Forelimb muscle (tissue), 1 donor: ENCODE data around the gene RINT1. TPM values are rescaled to one million over a fixed set of nuclear protein-coding genes. Genes with fewer than 3 reads are reported as not detected.
"Not testable (repeated sequence)": the region's sequence is repeated elsewhere in the genome, so short reads cannot be mapped to it uniquely, and the experiment has no call there.

ENCODE experiments used
- DNase-seq: peaks from one replicate; pipeline ENCODE4 v3.0.0-alpha.2; 2013; ENCODE audit warnings: low read depth
- polyA plus RNA-seq: library from polyadenylated mRNA; unstranded; fragments of 120-200 nt; gene quantifications from one replicate; pipeline ENCODE4 v1.2.1, GENCODE V29; 2013; ENCODE audit not compliant: insufficient read length

Gene RINT1
- polyA plus RNA-seq, 1 donor = 21.3 TPM

DNA sequence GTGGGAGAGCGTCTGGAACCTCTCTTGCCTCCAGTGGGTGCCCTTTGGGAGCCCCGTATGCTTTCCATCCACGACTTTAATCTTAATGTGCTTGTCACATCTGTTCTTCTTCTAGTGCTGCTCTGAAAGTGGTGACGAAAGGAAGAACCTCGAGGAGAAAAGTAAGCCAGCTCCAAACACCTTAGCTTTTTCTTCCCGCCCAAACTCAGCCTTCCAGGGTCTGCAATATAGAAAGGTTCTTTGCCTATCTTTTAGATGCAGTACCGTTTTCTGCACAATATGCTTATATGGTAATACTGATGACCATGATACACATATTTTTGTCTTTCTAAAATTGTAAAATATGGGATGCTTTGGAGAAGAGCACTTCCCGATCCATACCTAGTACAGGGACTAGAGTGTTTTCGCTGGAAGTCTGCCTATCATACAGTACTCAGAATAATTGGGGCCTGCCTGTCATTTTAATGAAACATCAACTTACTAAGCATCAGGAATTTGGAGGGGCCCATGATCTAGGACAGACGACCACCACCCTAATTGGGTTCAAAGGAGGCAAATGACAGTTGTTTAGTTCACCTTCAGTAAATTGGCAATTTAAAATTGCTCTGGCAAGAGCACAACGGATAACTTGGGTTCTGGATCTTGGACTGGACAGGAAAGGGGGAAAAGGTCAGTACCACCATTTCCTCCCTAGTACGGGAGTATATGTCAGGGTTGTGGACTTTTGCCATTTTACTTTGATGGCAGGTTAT, 884 bp downstream of the RINT1 start:
- no peak for DNase-seq

DNA sequence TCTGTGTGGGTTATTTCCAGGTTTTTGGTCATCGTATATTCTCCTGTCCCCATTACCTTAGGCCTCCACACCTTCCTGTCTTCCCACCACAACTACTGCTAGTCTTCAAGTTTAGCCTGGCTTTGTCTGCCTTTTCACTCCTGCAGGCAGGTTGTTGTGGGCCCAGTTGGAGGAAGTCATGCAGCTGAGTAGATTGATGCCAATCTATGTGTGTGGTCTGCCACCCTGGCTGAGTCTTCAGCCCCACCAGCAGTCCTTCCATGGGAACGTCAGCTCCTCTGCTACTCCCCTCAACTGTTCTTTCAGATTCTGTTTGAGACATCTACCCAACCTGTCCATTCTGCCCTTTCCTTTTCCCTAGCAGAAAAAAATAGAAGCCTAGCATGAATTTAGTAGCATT, 6.3 kb downstream of the RINT1 start:
- no peak for DNase-seq

DNA sequence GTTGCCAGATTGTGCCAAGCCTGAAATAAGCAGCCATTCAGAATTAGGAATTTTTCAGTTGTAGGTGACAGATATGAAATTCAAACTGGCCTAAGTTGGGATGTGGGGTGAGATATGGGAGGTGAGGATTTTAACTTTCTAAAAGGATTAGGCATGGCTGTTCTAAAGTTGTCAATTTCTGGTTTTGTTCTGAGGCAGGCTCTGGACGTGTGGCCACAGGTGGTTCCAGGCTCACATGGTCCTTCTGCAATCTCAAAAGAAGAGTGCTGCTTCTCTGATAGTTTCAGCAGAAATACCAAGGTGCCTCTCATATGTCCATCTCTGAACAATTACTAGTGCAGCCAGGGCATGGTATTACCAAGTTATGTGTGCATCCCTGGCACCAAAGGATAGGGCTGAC, 27.9 kb downstream of the RINT1 start:
- no peak for DNase-seq

DNA sequence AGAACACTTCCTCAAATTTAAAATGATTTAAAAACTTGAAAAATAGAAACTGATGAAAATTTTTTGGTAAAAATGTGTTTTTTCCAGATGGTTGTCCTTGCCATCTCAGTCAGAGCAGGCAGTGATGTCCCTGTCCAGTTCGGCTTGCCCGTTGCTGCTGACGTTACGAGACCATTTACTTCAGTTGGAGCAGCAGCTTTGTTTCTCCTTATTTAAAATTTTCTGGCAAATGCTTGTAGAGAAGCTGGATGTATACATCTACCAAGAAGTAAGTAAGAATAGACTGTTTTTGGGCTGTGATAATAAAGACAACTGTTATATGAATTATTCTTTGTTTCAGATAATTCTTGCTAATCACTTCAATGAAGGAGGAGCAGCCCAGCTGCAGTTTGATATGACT, 33.2 kb downstream of the RINT1 start:
- no peak for DNase-seq

DNA sequence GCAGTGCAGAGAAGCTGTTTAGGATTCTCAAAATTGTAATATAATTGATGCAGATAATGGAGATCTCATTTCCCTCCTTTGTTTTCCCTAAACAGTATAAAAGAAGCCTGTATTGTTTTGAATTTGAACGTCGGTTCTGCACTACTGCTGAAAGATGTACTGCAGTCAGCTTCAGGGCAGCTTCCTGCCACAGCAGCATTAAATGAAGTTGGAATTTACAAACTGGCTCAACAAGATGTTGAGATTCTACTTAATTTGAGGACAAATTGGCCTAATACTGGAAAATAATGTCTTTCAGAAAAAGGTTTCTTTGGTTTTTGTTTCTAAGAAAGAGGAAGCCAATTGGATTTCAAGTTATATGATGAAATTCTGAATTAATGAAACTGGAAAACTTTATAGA, 35.0 kb downstream of the RINT1 start:
- DNase-seq = no peak

DNA sequence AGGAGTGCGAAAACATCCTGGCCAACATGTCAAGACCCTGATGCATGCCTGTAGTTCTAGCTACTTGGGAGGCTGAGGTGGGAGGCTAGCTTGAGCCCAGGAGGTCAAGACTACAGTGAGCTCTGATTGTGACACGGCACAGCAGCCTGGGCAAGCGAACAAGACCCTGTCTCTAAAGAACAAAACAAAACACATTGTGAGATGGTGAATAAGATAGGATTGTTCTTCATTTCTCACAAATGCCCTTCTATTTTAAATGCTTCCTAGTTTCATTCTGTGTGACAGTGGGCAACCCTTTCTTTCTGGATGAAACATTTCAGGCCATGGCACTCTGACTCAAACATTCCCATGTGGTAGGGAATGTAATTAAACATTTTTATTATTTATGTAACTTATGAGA, 35.8 kb downstream of the RINT1 start:
- DNase-seq = no peak

DNA sequence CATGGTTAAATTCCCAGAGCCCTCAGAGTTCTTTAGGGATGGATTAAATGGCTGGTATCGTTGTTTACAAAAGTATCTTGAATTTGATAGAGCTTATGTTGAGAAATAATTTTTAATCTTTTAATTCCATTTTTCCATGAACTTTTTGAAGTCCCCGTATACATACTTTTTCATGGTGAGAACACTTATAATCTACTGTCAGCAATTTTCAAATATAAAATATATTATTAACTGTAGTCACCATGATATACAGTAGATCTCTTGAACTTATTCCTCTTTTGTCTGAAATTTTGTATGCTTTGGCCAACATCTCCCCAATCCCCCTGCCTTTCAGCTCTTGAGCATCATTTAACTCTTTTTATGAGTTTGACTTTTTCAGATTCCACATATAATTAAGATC, 39.9 kb downstream of the RINT1 start:
- DNase-seq = no peak

DNA sequence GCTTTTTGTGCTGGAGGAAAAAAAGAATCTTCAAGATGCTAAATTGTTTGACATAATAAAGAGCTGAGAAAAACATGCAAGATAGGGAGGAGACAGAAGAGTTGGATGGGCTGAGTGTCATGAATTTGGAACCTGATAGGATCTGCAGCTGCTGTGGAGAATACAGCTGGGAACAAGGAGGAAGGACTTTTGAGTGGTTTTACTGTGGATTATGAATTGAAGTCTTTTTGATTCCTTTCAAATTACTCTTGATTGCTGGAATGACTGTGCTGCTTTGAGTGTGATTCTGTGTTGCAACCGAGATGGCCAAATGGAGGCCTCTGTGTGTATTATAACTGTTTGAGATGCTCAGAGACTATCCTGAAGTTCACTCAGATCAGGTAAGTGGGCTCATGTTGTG, 45.2 kb downstream of the RINT1 start:
- no peak for DNase-seq

DNA sequence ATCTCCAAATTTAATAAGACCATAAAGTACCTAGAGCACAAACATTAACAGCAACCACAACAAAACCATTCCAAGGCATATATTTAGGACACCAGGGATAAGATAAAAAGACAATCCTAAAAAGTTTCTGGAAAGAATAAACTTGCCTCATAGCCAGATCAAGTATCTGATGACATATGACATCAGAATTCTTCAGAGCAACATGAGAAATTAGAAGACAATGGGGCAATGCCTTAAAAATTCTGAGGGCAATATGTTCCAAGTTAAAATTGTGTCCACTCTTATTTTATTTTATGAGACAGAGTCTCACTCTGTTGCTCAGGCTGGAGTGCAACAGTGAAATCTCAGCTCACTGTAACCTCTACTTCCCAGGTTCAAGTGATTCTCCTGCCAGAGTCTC, 46.5 kb downstream of the RINT1 start:
- DNase-seq = no peak

DNA sequence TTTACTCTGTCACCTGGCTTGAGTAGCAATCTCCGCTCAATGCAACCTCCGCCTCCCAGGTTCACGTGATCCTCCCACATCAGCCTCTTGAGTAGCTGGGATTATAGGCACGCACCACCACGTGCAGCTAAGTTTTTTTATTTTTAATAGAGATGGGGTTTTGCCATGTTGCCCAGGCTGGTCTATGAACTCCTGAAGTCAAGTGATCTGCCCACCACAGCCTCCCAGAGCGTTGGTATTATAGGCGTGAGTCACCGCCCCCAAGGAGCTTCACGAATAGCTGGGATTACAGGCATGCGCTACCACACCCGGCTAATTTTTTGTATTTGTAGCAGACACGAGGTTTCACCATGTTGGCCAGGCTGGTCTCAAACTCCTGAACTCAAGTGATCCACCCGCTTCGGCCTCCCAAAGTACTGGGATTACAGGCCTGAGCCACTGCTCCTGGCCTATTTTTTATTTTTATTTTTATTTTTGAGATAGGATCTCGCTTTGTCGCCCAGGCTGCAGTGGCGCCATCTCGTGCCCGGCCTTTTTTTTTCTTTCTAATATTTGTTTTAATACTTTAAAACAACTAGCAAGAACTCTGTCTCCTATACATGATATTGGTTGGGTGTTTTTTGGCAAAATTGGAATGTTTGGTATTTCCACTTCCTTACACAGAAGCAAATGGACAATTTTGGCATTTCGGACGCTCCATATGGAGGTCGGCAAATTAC, 48.2 kb downstream of the RINT1 start:
- DNase-seq = no peak

DNA sequence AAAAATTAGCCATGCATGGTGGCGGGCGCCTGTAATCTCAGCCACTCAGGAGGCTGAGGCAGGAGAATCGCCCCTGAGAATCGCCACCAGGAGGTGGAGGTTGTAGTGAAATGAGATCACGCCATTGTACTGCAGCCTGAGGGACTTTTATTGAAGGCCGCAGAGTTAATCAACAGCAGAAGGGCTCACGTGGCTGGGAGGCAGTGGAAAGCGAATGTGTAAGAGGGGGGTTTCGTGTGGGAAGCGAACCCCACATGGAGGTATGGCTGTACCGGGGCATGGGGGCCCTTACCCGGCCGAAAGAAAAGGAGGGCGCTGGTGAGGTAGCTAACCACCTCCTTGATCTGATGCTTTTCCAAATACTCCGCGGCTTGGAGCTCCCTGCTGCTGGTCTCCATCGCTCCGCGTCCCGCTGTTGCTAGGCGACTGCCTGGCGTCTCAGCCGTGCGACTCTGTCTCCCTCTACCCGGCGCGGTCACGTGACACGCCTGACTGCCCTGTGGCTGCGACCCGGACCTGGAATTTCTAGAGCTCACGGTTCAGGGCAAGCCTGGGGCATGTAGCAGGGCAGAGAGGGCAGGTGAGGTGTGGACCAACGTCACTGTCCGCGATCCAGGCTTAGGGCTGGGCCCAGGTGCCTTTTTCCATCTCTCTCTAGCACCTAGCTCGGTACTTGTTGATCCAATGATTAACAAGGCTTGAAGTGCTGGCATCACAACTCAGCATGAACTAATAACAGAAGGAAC, 49.2 kb downstream of the RINT1 start, which contains the start of gene EFCAB10:
TSS of gene EFCAB10 (minus strand) at position 428 of the 746 bp plus-strand sequence. CDS start at position 398, 30 bp downstream.
- DNase-seq = no peak

DNA sequence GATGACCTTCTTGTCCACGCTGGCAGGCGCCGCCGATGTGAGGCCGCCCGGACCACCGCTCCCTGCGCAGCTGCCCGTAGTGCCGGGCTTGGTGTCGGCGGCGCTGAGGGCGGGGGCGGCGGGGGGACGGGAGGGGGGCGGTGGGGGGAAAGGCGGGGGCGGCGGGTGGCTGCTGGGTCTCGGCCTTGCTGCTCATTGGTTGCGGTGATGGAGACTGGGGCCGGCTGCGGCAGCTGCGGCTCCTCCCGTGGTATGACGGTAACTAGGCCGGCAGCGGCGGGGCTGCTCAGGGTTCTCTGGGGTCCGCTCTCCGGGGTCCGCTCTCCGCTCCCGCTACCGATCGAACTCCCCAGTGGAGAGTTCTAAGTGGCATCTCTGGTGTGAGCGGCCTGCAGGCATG, 51.1 kb downstream of the RINT1 start:
- DNase-seq = no peak

DNA sequence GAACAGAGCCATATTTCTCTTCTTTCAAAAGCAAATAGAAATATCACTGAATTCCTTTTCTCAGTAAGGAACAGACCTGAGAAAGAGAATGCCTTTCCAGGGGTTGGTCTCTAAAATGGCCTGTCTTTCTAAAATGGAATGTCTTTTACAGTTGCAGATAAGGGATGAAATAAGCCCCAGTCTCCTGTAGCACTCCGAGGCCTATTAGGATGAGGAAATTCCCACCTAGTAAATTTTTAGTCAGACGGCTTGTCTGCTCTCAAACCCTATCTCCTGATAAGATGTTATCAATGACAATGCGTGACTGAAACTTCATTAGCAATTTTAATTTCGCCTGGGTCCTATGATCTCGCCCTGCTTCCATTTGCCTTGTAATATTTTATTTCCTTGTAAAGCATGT, 52.2 kb downstream of the RINT1 start:
- DNase-seq = no peak

DNA sequence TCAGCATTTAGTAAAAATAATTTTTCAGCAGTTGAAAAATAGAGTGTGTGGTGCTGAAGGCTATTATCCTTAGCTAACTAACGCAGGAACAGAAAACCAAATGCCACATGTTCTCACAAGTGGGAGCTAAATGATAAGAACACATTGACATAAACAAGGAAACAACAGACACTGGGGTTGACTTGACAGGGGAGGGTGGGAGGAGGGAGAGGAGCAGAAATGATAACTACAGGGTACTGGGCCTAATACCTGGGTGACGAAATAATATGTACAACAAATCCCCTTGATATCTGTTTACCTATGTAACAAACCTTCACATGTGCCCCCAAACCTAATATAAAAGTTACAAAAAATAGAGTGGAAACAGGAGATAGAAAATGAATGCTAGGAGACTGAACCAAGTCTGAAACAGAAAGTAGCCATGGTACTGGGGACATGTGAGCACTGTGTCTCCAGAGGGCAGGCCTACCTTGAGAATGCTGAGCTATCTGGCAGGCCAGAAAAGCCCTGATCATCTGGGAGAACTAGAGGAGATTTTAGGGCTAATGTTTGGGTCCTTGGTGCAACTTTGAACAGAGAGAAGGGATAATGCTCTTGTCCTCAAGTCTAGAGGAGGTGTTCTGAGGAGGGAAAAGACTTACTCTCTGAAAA, 54.0 kb downstream of the RINT1 start:
- DNase-seq = no peak

DNA sequence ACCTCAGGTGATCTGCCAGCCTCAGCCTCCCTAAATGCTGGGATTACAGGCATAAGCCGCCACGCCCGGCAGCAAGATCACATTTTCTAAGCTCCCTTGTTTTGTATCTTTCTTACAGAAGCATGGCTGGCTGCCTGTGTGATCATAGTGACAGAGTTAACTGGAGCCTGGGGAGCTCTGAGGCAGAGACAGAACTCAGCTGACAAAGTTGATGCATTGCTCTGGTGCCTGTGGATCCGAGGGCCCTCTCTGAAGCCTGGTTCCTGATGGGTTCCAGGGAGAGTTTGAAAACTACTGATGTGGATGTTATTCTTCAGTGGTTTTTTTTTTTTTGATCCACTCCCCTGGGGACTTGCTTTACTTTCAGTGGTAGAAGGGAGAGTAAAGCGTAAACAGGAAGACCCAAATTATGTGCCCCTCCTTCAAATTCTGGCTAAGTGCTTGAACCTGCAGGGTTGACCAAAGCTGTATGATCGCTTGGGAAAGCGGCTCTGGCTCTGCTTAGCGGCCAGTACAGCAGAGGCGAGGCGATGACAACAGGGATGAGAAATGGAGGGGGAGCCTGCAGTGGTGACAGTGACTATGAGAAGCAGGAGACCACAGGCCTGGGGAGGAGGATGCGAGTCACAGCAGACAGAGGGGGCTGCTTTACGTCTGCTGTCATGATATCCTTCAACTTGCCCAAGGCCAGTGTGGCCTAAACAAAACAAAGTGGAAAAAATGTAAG, 56.1 kb downstream of the RINT1 start:
- DNase-seq = no peak

DNA sequence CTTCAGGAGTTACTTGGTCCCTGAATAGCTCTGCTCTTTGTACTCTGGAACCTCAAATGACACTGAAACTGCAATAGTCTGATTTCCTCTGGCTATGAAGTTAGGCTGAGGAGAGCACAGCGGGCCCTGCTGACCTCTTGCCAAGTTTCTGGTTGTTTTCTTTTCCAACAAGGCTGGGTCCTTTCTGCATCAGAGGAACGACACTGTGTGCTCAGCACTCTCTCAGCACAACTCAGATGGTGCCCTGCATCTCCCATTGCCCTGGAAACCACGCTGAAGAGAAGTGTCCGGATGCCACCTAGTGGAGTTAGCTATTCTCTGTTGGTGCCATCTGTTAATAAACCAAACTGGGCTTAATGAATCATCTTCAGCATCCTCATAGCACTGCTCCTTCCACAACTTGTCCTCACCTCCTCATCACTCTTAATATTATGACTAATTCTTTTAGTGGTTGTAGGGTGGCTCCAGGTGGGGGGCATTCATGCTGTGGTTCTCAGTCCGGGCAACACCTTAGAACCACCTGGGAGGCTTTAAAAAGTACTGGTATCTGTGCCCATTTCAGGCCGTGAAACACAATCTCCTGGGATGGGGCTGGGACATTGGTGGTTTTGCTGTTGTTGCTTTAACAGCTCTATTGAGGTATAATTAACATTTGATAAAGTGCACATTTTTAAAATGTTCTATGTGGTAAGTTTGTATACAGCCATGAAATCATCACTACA, 57.5 kb downstream of the RINT1 start:
- no peak for DNase-seq

DNA sequence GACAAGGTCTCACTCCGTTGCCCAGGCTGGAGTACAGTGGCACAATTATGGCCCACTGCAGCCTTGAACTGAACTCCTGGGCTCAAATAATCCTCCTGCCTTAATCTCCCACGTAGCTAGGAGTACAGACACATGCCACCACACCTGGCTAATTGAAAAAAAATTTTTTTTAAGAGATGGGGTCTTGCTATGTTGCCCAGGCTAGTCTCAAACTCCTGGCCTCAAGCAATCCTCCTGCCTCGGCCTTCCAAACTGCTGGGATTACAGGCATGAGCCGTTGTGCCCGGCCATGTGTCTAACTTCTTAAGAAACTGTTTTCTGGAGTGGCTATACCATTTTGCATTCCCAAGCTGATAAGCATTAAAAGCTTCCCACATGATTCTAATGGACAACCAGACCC, 58.8 kb downstream of the RINT1 start:
- DNase-seq = no peak

DNA sequence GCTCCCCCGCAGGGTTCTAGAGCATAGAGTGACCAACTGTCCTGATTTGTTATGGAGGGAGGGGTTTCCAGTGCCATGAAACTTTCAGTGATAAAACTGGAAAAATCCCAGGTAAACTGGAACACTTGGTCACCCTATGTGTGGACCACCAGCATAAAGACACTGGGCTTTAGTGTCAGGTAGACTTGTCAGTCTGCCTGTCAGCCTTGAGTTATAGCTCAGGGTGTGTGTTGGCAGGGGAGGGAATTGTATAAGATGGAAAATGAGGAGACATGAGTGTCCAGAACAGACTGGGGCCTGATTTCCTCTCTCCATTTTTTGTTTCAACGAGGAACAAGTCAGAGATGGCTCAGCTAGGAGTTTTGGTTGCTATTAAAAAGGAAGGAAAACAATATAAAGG, 59.5 kb downstream of the RINT1 start:
- DNase-seq = no peak

DNA sequence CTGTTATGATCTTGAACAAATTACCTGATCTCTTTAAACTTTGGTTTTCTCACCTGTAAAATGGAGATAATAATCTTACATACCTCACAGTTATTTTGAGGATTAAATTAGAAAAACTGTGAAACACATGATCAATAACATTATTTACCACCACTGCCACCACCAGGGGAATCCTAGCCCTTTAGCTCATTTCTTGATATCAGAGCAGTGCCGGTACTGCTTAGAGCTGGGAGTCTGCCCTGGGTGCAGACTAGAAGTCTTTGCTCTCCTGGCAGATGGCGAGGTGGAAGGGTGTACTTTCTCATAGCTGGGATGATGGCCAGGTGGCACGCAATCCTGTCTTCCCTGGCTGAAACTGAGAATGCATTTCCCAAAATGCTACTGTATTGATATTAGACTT, 62.0 kb downstream of the RINT1 start:
- no peak for DNase-seq

DNA sequence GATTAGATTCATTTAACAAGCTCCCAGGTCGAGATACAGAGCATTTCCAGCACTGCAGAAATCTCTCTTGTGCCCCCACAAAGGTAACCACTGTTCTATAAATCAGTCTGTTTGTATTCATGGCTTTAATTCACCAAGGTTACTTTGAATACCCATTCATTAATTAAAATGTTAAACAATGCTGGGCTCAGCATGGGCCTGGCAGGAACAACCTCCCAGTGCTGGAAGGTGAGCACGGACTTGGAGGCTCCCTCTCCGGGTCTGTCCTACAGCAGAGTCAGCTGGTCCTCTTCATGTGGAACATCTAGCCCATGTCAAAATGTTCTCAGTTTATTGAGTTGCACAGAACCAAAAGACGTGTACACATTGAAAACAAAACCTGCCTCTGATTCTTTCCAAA, 64.9 kb downstream of the RINT1 start:
- no peak for DNase-seq

DNA sequence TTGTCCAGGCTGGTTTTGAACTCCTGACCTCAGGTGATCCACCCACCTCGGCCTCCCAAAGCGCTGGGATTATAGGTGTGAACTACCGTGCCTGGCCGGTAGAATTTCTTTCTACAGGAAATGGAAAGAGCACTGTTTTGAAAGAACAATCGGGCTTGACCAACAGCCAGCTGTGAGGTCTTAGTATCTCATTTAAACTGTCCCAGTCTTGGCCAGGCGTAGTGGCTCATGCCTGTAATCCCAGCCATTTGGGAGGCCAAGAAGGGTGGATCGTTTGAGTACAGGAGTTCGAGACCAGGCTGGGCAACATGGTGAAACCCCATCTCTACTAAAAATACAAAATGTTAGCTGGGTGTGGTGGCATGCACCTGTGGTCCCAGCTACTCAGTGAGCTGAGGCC, 67.1 kb downstream of the RINT1 start:
- DNase-seq = not testable (repeated sequence)
